GM21825 (cell line): ENCODE data around the gene WWOX.

Source experiments
- ATAC-seq: cut with Tn5 transposase; IDR thresholded peaks from one replicate; pipeline ENCODE4 v1.9.1; 2021; ENCODE audit warnings: mild to moderate bottlenecking, moderate library complexity; ENCODE audit not compliant: unreplicated experiment

WWOX gene

DNA sequence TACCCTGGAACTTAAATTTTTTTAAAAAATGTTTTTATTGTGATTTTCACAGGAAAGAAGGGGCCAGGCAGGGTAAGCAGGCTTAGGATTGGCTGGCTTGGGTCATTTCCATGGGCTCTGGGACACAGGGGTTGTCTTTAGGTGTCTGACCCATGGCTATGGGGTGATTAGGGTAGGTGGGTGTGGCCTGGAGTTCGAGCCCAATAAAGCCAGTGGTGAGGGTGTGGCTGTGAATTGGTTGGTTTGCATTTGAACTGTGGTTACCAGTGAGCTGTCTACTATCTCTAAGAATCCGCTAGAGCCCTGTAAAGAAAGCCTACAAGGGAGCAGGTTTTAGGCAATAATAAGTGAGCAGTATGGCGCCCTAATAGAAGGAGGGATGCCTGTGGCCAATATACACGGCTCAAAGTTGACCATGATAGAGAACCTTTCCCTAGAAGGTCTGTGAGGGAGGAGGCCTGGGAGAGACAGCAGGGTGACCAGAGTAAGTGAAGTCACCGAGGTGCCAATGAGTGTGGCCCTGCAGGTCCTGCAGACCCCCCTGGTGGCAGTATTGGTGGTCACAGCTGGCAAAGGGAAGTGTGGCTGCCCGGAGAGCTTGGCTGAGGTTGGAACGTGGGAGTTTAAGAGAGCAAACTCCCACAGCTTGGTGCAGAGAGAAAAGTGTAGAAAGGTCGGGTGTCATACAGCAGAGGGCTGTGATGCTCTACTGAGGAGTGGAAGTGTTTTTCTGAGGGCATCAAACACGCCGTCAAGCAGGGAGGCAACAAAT, 454.0 kb downstream of the WWOX start:
- no peak for ATAC-seq

DNA sequence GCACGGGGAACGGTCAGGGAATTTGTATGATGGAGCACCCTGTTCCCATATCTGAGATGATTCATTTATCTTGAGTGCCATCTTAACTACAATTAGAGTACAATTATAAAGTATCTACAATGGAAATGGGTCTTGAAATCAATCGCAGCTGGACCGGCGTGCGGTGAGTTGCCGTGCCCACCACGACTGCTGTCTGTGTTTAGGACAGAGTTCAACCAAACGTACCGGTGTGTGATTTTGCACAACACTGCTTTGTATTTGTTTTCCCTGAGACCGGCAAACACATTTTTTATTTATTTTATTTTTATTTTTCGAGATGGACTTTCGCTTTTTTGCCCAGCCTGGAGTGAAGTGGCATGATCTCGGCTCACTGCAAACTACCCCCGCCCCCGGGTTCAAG, 457.0 kb downstream of the WWOX start:
- ATAC-seq: no peak

DNA sequence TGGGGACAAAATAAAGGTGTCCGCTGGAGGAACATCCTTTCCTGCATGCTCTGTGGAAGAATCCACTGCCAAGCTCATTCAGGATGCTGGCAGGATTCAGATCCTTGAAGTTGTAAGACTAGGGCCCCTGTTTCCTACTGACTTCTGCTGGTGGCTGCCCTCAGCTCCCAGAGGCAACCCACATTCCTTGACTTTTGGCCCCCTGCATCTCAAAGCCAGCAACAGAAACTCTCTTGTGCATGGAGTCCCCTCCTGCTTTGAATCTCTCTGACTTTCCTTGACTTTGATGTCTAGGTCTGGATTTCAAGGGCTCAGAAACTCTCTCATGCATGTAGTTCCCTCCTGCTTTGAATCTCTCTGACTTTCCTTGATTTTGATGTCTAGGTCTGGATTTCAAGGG, 461.5 kb downstream of the WWOX start:
- ATAC-seq: no peak

DNA sequence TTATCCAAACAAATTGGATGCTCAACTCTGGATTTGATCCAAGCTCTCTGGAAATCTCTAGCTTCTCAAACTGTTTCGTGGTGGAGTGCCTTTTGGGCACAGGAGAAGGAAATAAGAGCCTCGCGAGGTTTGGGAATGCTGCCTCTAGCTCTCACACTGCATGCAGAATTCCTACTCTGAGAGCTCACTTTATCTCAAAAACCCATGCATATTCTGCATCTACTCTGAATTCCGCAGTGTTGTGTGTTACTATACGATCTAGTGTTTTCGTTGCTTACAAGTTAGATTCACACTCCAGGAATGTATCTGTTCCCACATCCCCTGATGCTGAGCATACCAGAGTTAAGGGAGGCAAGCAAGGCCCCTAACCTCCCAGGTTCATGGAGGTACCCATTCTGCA, 462.7 kb downstream of the WWOX start:
- ATAC-seq: no peak

DNA sequence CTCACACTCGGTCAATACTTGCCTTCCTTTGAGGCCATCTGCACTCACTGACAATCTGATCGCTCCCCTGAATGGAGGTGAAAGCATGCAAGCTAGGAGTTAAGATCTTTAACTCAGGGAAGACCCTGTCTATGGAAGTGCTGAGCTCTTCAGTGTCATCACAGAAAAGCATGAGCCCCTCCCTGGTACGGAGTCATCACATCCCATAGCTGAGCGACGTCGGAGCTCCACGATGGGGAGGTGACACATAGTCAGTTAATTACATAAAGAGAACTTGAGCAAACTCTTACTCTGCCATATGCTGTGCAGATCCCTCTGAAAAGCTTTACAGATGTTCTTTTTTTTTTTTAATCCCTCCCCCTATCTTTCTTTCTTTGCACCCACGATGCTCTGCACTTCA, 463.2 kb downstream of the WWOX start:
- no peak for ATAC-seq

- no peak for ATAC-seq
Measured at GRCh38 chr16:78563905-78564304, 464.5 kb downstream of the WWOX start.

DNA sequence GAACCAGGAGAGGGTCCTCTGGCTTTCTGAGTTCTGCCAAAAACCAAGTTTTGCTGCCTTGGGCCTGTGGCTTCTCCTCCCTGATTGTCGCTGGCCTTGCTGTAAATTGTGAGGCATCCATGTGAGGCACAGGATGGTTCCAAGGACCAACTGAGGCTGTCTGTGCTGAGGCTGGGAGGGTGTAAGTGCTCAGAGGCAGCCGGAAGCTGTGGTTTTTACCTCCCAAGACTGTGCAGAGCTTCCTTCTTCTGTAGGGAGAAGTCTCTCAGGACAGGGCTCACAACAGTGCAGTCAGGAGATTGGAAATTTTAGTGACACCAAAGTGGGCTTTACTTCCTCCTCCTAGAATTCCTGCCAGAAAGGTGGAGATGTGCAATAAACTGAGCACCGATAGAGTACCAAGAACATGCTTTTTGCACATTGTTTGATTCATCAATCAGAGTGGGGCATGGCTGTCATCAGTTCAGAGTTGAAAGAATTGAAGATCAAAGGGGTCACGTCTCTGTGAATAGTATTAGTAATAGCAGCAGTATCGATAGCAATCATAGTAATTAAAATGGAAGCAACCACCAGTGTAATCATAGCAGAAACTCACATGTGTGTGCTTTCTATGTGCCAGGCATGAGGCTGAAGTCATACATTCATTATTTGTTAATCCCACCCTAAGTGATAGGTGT, 467.1 kb downstream of the WWOX start:
- no peak for ATAC-seq

DNA sequence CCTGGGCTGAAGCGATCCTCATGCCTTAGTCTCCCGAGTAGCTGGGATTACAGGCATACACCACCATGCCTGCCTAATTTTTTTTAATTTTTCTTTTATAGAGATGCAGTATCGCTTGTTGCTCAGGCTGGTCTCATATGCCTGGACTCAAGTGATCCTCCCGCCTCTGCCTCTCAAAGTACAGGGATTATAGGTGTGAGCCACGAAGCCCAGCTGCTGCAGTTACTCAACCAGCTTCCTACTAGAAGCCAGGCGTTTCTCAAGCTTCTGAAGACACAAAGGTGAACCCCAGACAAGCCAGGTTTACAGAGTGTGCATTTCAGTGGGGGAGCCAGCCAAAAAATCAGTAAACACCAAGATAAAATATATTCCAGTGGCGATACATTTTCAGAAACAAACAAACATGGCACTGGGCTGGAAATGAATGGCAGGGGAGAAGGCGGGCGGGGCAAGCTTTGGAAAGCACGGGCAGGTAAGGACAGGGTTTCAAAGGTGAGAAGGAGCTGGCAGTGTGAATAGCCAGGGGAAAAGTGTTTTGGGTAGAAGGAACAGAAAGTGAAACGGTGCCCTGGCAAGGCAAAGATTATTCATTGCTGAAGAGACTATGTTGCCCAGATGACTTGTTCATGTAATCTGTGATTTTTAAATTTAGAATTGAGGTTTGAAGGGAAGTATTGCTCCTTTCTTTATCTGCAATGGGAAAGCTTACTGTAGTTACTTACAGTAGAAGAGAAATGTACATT, 471.1 kb downstream of the WWOX start:
- no peak for ATAC-seq

GRCh38 chr16:78571434-78571833, 472.0 kb downstream of the WWOX start:
- ATAC-seq: no peak

GRCh38 chr16:78571898-78572358, 472.5 kb downstream of the WWOX start:
- ATAC-seq: no peak

DNA sequence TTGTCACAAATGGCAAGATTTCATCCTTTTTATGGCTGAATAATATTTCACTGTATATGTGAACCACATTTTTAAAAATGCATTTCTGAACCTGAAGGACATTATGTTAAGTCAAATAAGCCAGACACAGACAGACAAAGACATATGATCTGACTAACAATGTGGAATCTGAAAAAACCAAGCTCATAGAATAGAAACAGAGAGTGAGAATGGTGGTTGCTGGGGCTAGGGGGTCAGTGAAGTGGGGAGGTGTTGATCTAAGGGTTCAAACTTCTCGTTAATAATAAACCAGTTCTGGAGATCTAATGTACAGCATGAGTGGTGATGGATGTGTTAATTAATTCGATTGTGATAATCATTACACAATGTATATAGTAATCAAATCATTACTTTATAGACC, 475.1 kb downstream of the WWOX start:
- no peak for ATAC-seq

DNA sequence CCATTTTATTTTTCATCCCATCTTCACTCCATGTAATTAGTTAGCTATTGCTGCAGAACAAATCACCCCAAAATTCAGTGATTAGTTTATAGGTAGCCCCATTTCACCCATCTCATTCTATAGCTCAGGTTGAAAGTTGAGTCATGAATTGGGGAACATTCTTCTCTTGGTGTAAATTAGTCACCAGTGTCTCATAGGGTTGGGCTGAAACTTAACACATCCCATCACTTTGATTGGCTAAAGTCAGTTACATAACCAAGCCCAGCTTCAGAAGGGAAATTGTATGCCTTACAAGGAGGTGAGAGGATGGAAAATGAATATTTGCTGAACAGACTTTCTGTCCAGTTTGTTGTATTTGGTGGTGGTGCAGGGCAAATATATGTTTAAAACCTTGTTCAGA, 477.5 kb downstream of the WWOX start:
- ATAC-seq: no peak

- ATAC-seq: no peak
Measured at GRCh38 chr16:78577630-78578029, 478.2 kb downstream of the WWOX start.

DNA sequence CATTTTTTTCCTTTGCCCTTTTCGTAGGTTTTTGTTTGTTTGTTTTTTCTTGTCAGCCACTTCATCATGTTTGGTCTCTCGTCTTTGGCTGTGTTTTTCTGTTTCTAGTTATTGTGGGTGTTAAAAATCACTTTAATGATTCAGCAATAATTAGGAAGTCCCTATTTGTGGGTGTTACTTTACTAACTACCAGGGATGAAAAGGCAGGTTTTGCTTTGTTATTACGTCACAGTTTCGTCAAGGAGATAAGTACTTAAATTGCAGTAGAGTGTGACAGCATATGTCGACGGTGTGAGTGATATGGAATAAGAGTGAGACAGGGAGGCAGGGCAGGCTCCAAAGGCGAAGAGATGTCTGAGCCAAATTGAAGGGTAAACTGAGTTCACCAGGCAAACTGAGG, 479.6 kb downstream of the WWOX start:
- ATAC-seq: no peak

DNA sequence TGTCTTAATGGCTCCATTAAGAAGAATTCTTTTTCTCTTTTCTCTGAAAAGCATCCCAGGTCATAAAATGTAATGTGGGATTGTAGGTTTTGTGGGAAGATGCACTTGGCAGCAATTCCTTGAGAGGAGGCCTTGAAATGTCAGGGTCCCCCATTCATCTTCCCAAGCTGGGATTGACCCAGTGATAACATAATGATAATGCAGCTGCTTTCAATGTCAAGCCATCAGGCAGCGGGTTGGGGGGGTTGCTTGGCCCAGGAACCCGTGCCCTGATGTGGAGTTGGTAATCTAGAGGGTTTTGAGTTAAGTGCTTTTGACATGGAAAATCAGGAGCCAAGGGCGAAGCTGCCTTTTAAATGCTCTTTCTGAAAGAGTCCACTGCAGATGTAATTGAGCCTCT, 484.0 kb downstream of the WWOX start:
- no peak for ATAC-seq

DNA sequence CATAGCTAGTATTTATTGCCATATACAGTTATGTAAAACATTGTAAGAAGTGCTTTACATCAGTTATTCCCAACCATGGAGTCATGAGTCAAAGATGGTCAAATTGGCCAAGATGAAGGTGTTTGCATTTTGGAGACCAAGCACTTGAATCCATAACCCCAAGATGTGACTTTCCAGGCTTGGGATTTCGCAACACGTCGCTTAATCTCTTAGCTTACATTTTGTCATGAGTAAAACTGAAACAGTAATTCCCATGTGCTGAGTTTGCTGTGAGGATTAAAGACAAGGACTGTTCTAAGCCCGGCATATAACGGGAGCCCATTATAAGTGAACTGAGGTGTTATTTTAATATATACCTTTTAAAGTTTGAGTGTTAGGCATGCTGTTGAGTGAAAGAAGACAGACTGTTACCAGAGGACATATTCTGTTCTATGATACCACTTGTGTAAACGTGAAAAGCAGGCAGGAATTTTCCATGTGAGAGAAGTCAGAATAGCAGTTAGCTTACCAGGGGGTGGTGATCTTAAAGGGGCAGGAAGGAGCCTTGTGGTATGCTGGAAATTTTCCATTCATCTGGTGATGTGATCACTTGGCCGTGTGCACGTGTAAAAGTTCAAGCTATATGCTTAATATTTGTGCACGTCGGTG, 484.9 kb downstream of the WWOX start:
- no peak for ATAC-seq

DNA sequence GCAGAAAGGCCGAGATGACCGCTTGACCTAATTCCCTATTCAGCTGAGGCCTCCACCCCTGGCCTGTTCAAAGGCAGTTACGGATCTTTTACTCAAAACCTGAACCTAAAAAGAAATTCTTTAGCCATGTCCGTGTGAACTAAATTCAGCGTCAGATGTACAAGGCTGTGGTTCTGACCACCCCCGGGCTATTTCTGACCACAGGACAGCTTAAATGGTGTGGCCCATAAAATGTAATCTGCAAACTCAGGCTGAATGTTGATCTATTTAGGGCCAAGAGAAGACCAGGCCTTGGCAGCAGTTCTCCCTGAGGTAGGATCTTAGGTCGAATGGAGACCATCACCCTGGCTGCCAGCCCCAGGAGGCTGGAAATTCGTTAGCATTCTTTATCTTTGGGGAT, 485.5 kb downstream of the WWOX start:
- ATAC-seq: no peak

- ATAC-seq: no peak
Measured at GRCh38 chr16:78589331-78589730, 489.9 kb downstream of the WWOX start.

GRCh38 chr16:78591682-78592103, 492.2 kb downstream of the WWOX start:
- ATAC-seq: no peak

GRCh38 chr16:78592111-78592510, 492.7 kb downstream of the WWOX start:
- no peak for ATAC-seq

- ATAC-seq: no peak
Measured at GRCh38 chr16:78593352-78593751, 493.9 kb downstream of the WWOX start.
